Endodermal cell (in vitro differentiated cells): ENCODE results near the gene FAS. TPM values are rescaled to one million over a fixed set of nuclear protein-coding genes. Genes with fewer than 3 reads are reported as not detected.

ENCODE experiments used
- DNase-seq: peaks from one replicate; pipeline ENCODE4 v3.0.0-alpha.2; 2017
- H3K27ac ChIP-seq: 2 replicates; pipeline ENCODE4 v1.5.1; 2013; ENCODE audit warnings: mild to moderate bottlenecking, low read depth, low read length, moderate library complexity
- H3K27me3 ChIP-seq: 2 replicates; pipeline ENCODE4 v1.6.1; 2013; ENCODE audit warnings: mild to moderate bottlenecking, low read length, moderate library complexity; ENCODE audit not compliant: insufficient read depth, control insufficient read depth, poor library complexity, severe bottlenecking
- H3K36me3 ChIP-seq: 2 replicates; pipeline ENCODE4 v1.7.0; 2013; ENCODE audit warnings: mild to moderate bottlenecking, low read length, moderate library complexity; ENCODE audit not compliant: control insufficient read depth, insufficient read depth
- H3K4me1 ChIP-seq: one replicate; pipeline ENCODE4 v1.7.0; 2013; ENCODE audit warnings: low read length; ENCODE audit not compliant: control insufficient read depth, insufficient read depth
- H3K4me3 ChIP-seq: 2 replicates; pipeline ENCODE4 v1.5.1; 2013; ENCODE audit warnings: mild to moderate bottlenecking, low read length, moderate library complexity
- H3K9ac ChIP-seq: 2 replicates; pipeline ENCODE4 v1.6.1; 2013; ENCODE audit warnings: mild to moderate bottlenecking, low read length, moderate library complexity; ENCODE audit not compliant: poor library complexity, severe bottlenecking; ENCODE audit errors: extremely low read depth
- H3K9me3 ChIP-seq: 2 replicates; pipeline ENCODE4 v1.6.1; 2013; ENCODE audit warnings: mild to moderate bottlenecking, low read length, moderate library complexity; ENCODE audit not compliant: control insufficient read depth
- H3K27ac Mint-ChIP-seq: 2 replicates; pipeline ENCODE4 v1.8.0; 2020; ENCODE audit warnings: mixed read lengths
- H3K27me3 Mint-ChIP-seq: 2 replicates; pipeline ENCODE4 v1.8.0; 2021; ENCODE audit warnings: mild to moderate bottlenecking, mixed read lengths; ENCODE audit not compliant: insufficient read depth
- H3K36me3 Mint-ChIP-seq: 2 replicates; pipeline ENCODE4 v1.8.0; 2020; ENCODE audit warnings: low read depth, mixed read lengths
- H3K4me1 Mint-ChIP-seq: 2 replicates; pipeline ENCODE4 v1.8.0; 2020; ENCODE audit warnings: mixed read lengths
- H3K4me3 Mint-ChIP-seq: 2 replicates; pipeline ENCODE4 v1.8.0; 2020; ENCODE audit warnings: mild to moderate bottlenecking, moderate library complexity, mixed read lengths
- H3K9me3 Mint-ChIP-seq: 2 replicates; pipeline ENCODE4 v1.8.0; 2020; ENCODE audit warnings: mild to moderate bottlenecking, mixed read lengths
- WGBS, 2 experiments: methylation state at CpG; one replicate each; pipeline versions ENCODE4 v1.1.5 to v1.1.7; 2013; ENCODE audit warnings: missing lambda C conversion rate in 2 of 2, mixed read lengths in 1 of 2; ENCODE audit not compliant: insufficient coverage in 1 of 2, insufficient read length in 1 of 2; 5-methylcytosine and 5-hydroxymethylcytosine counted together
- total RNA-seq, 2 donors: library from RNA; stranded (reverse); fragmentation: NEBNext Ultra II Directional in 1 of 2; extraction: Animal tissue kit (Norgen Biotek cat#: 25700) in 1 of 2; gene quantifications; 2 replicates in 1 of 2; 3 replicates in 1 of 2; pipeline ENCODE4 v1.2.1, GENCODE V29; 2021
- TF ChIP-seq, protein P1 (sequence below): fragments of 200-600 bp; sonication (generic); conservative IDR thresholded peaks from 2 replicates; pipeline ENCODE4 v1.5.0; 2021; ENCODE audit warnings: antibody characterized with exemption, mild to moderate bottlenecking

FAS gene
- total RNA-seq, 2 donors from 2014 or later = 0.95 TPM; not detected in 1

DNA sequence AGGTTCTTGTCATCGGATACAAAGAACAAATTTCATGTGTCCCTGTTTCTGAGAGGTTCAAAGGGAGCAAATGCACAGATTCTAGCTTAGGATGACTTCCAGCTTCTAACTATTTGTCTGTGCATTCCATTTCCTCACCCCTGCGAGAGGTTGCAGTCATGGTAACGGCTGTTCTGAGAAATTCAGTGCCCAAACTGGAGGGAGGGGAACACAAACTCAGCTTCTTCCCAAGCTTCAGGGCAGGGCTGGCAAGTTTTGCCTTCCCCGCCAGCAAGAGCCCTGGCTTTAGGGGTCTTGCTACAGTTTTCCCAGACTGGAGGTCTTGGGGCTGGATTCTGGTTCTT lies 11.1 kb downstream of the FAS start:
- Mint-ChIP-seq H3K27ac (no peak overlapping the region), H3K27me3 (no peaks in the 10 kb centered on the region), H3K36me3 (no peaks in the 10 kb centered on the region), H3K9me3 (no peaks in the 10 kb centered on the region), H3K4me3 (no peak overlapping the region), H3K4me1 (no peaks in the 10 kb centered on the region)
- no peak overlapping the region for H3K9ac ChIP-seq
- H3K27me3 ChIP-seq = no peaks in the 10 kb centered on the region
- TF ChIP-seq, protein P1, sequence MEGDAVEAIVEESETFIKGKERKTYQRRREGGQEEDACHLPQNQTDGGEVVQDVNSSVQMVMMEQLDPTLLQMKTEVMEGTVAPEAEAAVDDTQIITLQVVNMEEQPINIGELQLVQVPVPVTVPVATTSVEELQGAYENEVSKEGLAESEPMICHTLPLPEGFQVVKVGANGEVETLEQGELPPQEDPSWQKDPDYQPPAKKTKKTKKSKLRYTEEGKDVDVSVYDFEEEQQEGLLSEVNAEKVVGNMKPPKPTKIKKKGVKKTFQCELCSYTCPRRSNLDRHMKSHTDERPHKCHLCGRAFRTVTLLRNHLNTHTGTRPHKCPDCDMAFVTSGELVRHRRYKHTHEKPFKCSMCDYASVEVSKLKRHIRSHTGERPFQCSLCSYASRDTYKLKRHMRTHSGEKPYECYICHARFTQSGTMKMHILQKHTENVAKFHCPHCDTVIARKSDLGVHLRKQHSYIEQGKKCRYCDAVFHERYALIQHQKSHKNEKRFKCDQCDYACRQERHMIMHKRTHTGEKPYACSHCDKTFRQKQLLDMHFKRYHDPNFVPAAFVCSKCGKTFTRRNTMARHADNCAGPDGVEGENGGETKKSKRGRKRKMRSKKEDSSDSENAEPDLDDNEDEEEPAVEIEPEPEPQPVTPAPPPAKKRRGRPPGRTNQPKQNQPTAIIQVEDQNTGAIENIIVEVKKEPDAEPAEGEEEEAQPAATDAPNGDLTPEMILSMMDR = no peak
- H3K9me3 ChIP-seq = no peaks in the 10 kb centered on the region
- DNase-seq = no peak
- H3K27ac ChIP-seq = peak overlapping the region; percentile 93
- no peaks in the 10 kb centered on the region for H3K36me3 ChIP-seq
- no peaks in the 10 kb centered on the region for H3K4me1 ChIP-seq
- 39 to 76% methylated on average over 2 to 4 of the region's 4 CpGs for WGBS, 2 experiments
- H3K4me3 ChIP-seq = no peak overlapping the region

DNA sequence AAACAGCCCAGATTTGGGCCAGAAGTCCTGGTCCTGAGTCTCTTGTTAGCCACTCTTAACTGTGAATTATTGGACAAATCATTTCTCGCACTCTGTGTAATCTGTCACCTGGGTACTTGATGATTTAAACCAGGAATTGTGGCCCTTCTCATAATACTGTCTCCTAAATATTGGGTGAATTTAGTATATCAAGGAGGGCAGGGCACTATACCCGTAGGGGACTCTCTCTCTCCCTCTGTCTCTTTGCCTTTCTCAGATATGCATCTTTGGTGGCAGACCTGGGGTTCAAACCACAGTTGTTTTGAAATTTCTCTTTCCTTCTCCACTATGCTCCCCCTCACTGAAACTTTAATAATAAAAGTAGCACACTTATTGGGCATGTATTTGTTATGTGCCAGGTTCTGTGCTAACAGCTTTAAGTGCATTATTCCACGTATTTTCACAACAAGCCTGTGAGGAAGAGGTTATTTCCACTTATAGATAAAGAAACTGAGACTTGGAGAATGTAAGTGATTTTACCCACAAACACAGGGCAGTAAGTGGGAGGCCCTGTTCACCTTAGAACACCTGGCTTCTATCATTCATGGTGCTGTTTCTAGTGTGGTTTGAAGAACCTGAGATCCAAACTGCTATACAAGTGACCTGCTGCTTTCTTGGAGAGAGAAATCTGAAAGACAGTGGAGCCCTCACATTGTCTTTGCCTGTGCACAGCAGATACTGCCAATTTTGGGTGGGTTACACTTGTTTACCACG lies 11.8 kb downstream of the FAS start:
- WGBS, 2 experiments = 88% methylated on average over 2 to 4 of the region's 4 CpGs
- H3K36me3 Mint-ChIP-seq = no peaks in the 10 kb centered on the region
- no peaks in the 10 kb centered on the region for H3K27me3 Mint-ChIP-seq
- H3K4me3 Mint-ChIP-seq = no peak overlapping the region
- Histone ChIP-seq H3K9me3 (no peaks in the 10 kb centered on the region), H3K36me3 (no peaks in the 10 kb centered on the region), H3K9ac (no peak overlapping the region), H3K27me3 (no peaks in the 10 kb centered on the region), H3K27ac (peak overlapping the region; percentile 93), H3K4me1 (no peaks in the 10 kb centered on the region), H3K4me3 (no peak overlapping the region)
- H3K27ac Mint-ChIP-seq = no peak overlapping the region
- H3K9me3 Mint-ChIP-seq = no peaks in the 10 kb centered on the region
- H3K4me1 Mint-ChIP-seq = peaks cover 5% of the 10 kb centered on the region
- TF ChIP-seq, protein P1 = no peak
- DNase-seq = no peak

DNA sequence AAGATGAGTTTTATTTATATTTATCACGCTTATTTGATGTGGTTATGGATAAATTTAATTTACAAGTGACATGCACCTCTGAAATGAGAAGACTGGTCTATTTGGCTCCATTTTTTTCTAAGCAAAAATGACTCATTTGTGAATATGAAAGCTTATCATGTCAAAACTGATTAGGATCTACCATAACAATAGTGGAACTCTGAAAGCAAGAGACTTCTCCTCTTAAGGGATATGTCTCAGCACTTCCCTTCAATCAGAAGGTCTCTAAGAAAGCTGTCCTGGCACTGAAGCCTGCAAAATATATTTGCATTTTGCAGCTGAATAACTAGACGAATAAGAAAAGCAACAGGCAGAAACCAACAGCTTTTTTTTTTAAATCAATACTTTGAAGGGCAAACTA lies 12.7 kb downstream of the FAS start:
- H3K9me3 ChIP-seq = no peaks in the 10 kb centered on the region
- Mint-ChIP-seq H3K27me3 (no peaks in the 10 kb centered on the region), H3K36me3 (no peaks in the 10 kb centered on the region), H3K4me1 (peaks cover 8% of the 10 kb centered on the region), H3K9me3 (no peaks in the 10 kb centered on the region), H3K27ac (no peak overlapping the region), H3K4me3 (no peak overlapping the region)
- H3K27ac ChIP-seq = no peak overlapping the region
- no peaks in the 10 kb centered on the region for H3K27me3 ChIP-seq
- no peaks in the 10 kb centered on the region for H3K36me3 ChIP-seq
- no peak overlapping the region for H3K4me3 ChIP-seq
- 61% methylated on average over 2 of the region's 2 CpGs; no CpG with 5 or more reads in 1 of the 2 experiments for WGBS, 2 experiments
- no peak for DNase-seq
- TF ChIP-seq, protein P1 = no peak
- no peak overlapping the region for H3K9ac ChIP-seq
- H3K4me1 ChIP-seq = no peaks in the 10 kb centered on the region
